ENCODE measurements around the gene NIBAN1. TPM values are rescaled to one million over a fixed set of nuclear protein-coding genes. Genes with fewer than 3 reads are reported as not detected.

The NIBAN1 gene
- total RNA-seq, 2 donors from 2014 or later, result 3.8 to 30.9 TPM

GRCh38 chr1:184935920-184936798 lies 38.1 kb downstream of the NIBAN1 start:
- TF ChIP-seq, protein P1, sequence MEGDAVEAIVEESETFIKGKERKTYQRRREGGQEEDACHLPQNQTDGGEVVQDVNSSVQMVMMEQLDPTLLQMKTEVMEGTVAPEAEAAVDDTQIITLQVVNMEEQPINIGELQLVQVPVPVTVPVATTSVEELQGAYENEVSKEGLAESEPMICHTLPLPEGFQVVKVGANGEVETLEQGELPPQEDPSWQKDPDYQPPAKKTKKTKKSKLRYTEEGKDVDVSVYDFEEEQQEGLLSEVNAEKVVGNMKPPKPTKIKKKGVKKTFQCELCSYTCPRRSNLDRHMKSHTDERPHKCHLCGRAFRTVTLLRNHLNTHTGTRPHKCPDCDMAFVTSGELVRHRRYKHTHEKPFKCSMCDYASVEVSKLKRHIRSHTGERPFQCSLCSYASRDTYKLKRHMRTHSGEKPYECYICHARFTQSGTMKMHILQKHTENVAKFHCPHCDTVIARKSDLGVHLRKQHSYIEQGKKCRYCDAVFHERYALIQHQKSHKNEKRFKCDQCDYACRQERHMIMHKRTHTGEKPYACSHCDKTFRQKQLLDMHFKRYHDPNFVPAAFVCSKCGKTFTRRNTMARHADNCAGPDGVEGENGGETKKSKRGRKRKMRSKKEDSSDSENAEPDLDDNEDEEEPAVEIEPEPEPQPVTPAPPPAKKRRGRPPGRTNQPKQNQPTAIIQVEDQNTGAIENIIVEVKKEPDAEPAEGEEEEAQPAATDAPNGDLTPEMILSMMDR (IDR thresholded peaks at IDR 0.05), result no peak
- Histone ChIP-seq H3K4me1 (no peaks in the 10 kb centered on the region), H3K4me3 (no peak overlapping the region), H3K36me3 (no peaks in the 10 kb centered on the region), H3K27ac (no peak overlapping the region), H3K27me3 (peaks cover 7% of the 10 kb centered on the region), H3K9me3 (no peaks in the 10 kb centered on the region), H3K9ac (ENCODE audit: low read depth in 2 of 2, low read length in 2 of 2) (no peak overlapping the region)
- intact Hi-C loops (cut with DNase I), result no loop called here
- no peak for DNase-seq

- DNase-seq, result no peak
- H3K9ac ChIP-seq (ENCODE audit: low read depth in 2 of 2, low read length in 2 of 2), result no peak overlapping the region
- intact Hi-C loops (cut with DNase I), result no loop called here
- no peak overlapping the region for H3K27ac ChIP-seq
- H3K4me3 ChIP-seq, result no peak overlapping the region
- TF ChIP-seq, protein P1 (IDR thresholded peaks at IDR 0.05), result no peak
- no peaks in the 10 kb centered on the region for H3K36me3 ChIP-seq
- H3K27me3 ChIP-seq, result peaks cover 7% of the 10 kb centered on the region
- no peaks in the 10 kb centered on the region for H3K4me1 ChIP-seq
- no peaks in the 10 kb centered on the region for H3K9me3 ChIP-seq
Observed at GRCh38 chr1:184933944-184934343, 40.4 kb downstream of the NIBAN1 start.

DNA sequence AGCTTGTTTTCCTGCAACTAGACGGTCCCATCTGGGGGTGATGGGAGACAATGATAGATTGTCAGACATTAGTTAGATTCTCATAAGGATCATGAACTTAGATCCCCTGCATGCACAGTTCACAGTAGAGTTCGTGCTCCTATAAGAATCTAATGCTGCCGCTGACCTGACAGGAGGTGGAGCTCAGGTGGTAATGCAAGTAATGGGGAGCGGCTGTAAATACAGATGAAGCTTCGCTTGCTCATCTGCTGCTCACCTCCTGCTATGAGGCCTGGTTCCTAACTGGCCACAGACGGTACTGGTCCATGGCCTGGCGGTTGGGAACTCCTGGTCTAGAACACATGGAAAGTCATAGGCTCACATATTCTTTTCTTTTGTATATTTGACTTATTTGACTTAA lies 42.0 kb downstream of the NIBAN1 start:
- intact Hi-C loops (cut with DNase I), result no loop called here
- no peaks in the 10 kb centered on the region for H3K4me1 ChIP-seq

GRCh38 chr1:184931566-184931965 lies 42.7 kb downstream of the NIBAN1 start:
- H3K9me3 ChIP-seq, result no peaks in the 10 kb centered on the region
- no peak for DNase-seq
- TF ChIP-seq, protein P1 (IDR thresholded peaks at IDR 0.05), result no peak
- H3K4me3 ChIP-seq, result no peak overlapping the region
- intact Hi-C loops (cut with DNase I), result no loop called here
- no peak overlapping the region for H3K9ac ChIP-seq (ENCODE audit: low read depth in 2 of 2, low read length in 2 of 2)
- no peaks in the 10 kb centered on the region for H3K36me3 ChIP-seq
- no peak overlapping the region for H3K27ac ChIP-seq
- H3K27me3 ChIP-seq, result peaks cover 15% of the 10 kb centered on the region
- H3K4me1 ChIP-seq, result no peaks in the 10 kb centered on the region

More for the DNA sequence above, 42.0 kb downstream of the NIBAN1 start:
- Histone ChIP-seq H3K9ac (ENCODE audit: low read depth in 2 of 2, low read length in 2 of 2) (no peak overlapping the region), H3K27me3 (peaks cover 15% of the 10 kb centered on the region), H3K4me3 (no peak overlapping the region), H3K9me3 (no peaks in the 10 kb centered on the region), H3K27ac (no peak overlapping the region), H3K36me3 (no peaks in the 10 kb centered on the region)
- TF ChIP-seq, protein P1 (IDR thresholded peaks at IDR 0.05), result no peak
- DNase-seq, result no peak

DNA sequence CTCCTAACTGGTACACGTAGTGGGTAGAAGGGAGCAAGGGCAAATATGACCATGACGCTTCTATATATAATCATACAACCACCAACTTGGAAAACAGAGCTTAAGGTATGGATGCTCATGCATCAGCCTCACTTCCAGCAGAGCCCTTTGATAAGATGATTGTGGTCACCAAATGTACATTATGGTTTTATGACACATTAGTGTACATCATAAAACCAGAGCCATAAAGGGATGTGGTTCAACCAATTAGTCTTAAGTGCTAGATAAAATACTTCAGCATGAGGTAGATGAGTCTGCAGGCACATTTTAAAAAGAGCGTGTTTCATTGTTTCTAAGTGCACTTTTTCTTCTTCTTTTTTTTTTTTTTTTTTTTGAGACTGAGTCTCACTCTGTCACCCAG lies 43.7 kb downstream of the NIBAN1 start:
- H3K9me3 ChIP-seq, result no peaks in the 10 kb centered on the region
- peaks cover 15% of the 10 kb centered on the region for H3K27me3 ChIP-seq
- no peak overlapping the region for H3K9ac ChIP-seq (ENCODE audit: low read depth in 2 of 2, low read length in 2 of 2)
- DNase-seq, result no peak
- no peaks in the 10 kb centered on the region for H3K4me1 ChIP-seq
- H3K27ac ChIP-seq, result no peak overlapping the region
- H3K4me3 ChIP-seq, result no peak overlapping the region
- intact Hi-C loops (cut with DNase I), result no loop called here
- H3K36me3 ChIP-seq, result no peaks in the 10 kb centered on the region
- TF ChIP-seq, protein P1 (IDR thresholded peaks at IDR 0.05), result no peak
